Fibroblast of lung (primary cell): ENCODE results near the gene UGT1A10. TPM values are rescaled to one million over a fixed set of nuclear protein-coding genes. Genes with fewer than 3 reads are reported as not detected.

Source experiments
- DNase-seq, 2 donors: peaks; one replicate each; pipeline versions ENCODE4 v3.0.0 to v3.0.0-alpha.2; 2010; ENCODE audit warnings: low read depth in 2 of 2
- H2AFZ ChIP-seq: 2 replicates; pipeline ENCODE4 v1.5.1; 2012; ENCODE audit warnings: low read length, control low read depth, inconsistent platforms
- H3K27ac ChIP-seq: 2 replicates; pipeline ENCODE4 v1.5.1; 2011; ENCODE audit warnings: low read length, control low read depth; ENCODE audit not compliant: insufficient read depth
- H3K27me3 ChIP-seq: 2 replicates; pipeline ENCODE4 v1.5.1; 2011; ENCODE audit warnings: mild to moderate bottlenecking, low read length; ENCODE audit not compliant: control insufficient read depth, insufficient read depth
- H3K36me3 ChIP-seq: 2 replicates; pipeline ENCODE4 v1.5.1; 2011; ENCODE audit warnings: low read length; ENCODE audit not compliant: control insufficient read depth, insufficient read depth
- H3K4me1 ChIP-seq: 2 replicates; pipeline ENCODE4 v1.5.1; 2011; ENCODE audit warnings: low read length; ENCODE audit not compliant: control insufficient read depth, insufficient read depth; ENCODE audit errors: extremely low read depth
- H3K4me2 ChIP-seq: 2 replicates; pipeline ENCODE4 v1.5.1; 2011; ENCODE audit warnings: low read length, control low read depth; ENCODE audit not compliant: insufficient read depth; ENCODE audit errors: extremely low read depth
- H3K4me3 ChIP-seq, 4 experiments: fragments of 200-600 bp in 1 of 4; sonication (generic) in 1 of 4; replicated peaks in 1 of 4; 2 replicates each; pipeline ENCODE4 v1.5.1; 2011 to 2016; ENCODE audit warnings: low read length in 4 of 4, low read depth in 3 of 4, mild to moderate bottlenecking in 3 of 4, control low read depth in 2 of 4, inconsistent platforms in 1 of 4, mixed read lengths in 1 of 4; ENCODE audit not compliant: insufficient read depth in 1 of 4; ENCODE audit errors: control extremely low read depth in 1 of 4
- H3K79me2 ChIP-seq: 2 replicates; pipeline ENCODE4 v1.5.1; 2012; ENCODE audit warnings: mild to moderate bottlenecking, low read length, inconsistent platforms; ENCODE audit not compliant: control insufficient read depth, insufficient read depth
- H3K9ac ChIP-seq: 2 replicates; pipeline ENCODE4 v1.5.1; 2011; ENCODE audit warnings: mild to moderate bottlenecking, low read length, control low read depth; ENCODE audit not compliant: insufficient read depth
- H3K9me3 ChIP-seq: 2 replicates; pipeline ENCODE4 v1.5.1; 2012; ENCODE audit warnings: low read depth, low read length; ENCODE audit not compliant: control insufficient read depth, insufficient read depth
- H4K20me1 ChIP-seq: 2 replicates; pipeline ENCODE4 v1.5.1; 2011; ENCODE audit warnings: low read length; ENCODE audit not compliant: control insufficient read depth, insufficient read depth; ENCODE audit errors: extremely low read depth
- CTCF ChIP-seq, 2 donors: IDR thresholded peaks in 1 of 2; conservative IDR thresholded peaks in 1 of 2; 1 replicate in 1 of 2; 2 replicates in 1 of 2; pipeline ENCODE4 v1.5.1; 2011 to 2012; ENCODE audit warnings: low read length in 2 of 2, control low read depth in 1 of 2, inconsistent platforms in 1 of 2, low read depth in 1 of 2, mild to moderate bottlenecking in 1 of 2
- EZH2 ChIP-seq: IDR thresholded peaks from 2 replicates; pipeline ENCODE4 v1.5.1; 2012; ENCODE audit warnings: low read length, control low read depth, mild to moderate bottlenecking; ENCODE audit errors: missing control alignments
- polyA plus RNA-seq, 2 donors: library from polyadenylated mRNA; depleted of rRNA in 1 of 2; stranded (reverse) in 1 of 2; unstranded in 1 of 2; fragments of >200 nt; gene quantifications; 2 replicates each; pipeline ENCODE4 v1.2.1, GENCODE V29; 2011 to 2012; ENCODE audit warnings: missing spikeins in 1 of 2
- total RNA-seq: library from RNA; depleted of rRNA; stranded (reverse); fragments of >200 nt; gene quantifications from 2 replicates; pipeline ENCODE4 v1.2.1, GENCODE V29; 2014

Gene UGT1A10
- total and polyA plus RNA-seq, 2 donors (not counting 1 experiment from before 2014, with no cell fraction given), result not detected

DNA sequence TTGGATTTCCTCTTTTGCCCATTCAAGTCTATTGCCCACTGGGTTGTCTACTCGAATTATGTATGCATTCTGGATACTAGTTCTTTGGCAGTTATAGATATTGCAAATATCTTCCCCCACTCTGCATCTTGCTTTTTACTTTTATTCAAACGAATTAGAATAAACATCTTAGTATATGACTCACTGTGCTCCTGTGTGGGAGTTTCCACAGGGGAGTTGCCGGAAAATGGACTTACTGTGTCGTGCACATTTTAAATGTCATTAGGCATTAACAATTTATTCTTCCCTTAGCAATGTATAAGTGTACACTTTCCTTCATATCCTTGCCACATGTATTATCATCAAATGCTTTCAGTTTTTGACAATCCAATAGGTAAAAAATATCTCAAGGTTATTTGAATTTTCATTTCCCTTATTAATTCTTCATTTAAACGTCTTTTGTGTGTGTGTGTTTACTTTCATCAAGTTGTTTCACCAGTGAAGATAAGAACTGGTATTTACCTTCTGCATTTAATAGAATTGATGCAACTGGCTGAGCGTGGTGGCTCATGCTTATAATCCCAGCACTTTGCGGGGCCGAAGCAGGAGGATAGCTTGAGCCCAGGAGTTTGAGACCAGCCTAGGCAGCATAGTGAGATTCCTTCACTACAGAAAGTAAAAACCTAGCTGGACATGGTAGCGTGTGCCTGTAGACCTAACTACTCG is 71.8 kb downstream of the UGT1A10 start:
- DNase-seq, result peak in 1 of 2 donors; percentile 67
- Histone ChIP-seq H2AFZ (no peak overlapping the region), H4K20me1 (no peaks in the 10 kb centered on the region), H3K27me3 (no peaks in the 10 kb centered on the region), H3K27ac (no peak overlapping the region), H3K9me3 (no peaks in the 10 kb centered on the region), H3K4me3 (no peak overlapping the region), H3K79me2 (no peaks in the 10 kb centered on the region), H3K4me1 (no peaks in the 10 kb centered on the region), H3K36me3 (no peaks in the 10 kb centered on the region), H3K4me2 (no peak overlapping the region), H3K9ac (no peak overlapping the region)
- no peak for TF ChIP-seq CTCF (conservative IDR thresholded peaks at IDR 0.05 in 1 of 2, IDR thresholded peaks at IDR 0.05 in 1 of 2; ENCODE audit: low read depth in 1 of 2, low read length in 2 of 2)
- no peak for TF ChIP-seq EZH2

DNA sequence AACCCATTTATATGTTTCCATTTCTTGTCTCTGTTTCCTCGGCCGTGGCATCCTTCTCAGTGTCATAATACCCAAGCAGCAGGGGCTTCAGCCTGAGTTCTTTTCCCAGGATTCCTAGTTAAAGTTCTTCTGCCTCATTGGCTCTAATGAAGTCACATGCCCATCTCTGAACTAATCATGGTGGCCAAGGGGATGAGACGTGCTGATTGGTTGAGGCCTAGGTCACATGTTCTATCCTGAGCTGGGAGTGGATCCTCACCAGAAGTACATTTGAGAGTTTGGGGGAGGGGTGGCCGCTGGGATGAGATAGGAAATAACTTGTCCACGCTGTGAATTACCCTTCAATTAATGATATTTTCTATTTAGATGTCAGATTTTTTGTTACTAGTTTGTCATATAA is 72.7 kb downstream of the UGT1A10 start:
- peaks cover under 1% of the 10 kb centered on the region for H3K27me3 ChIP-seq
- no peaks in the 10 kb centered on the region for H3K36me3 ChIP-seq
- no peaks in the 10 kb centered on the region for H3K4me1 ChIP-seq
- no peak overlapping the region for H2AFZ ChIP-seq
- no peaks in the 10 kb centered on the region for H4K20me1 ChIP-seq
- H3K4me3 ChIP-seq, result no peak overlapping the region
- no peak overlapping the region for H3K4me2 ChIP-seq
- H3K9me3 ChIP-seq, result no peaks in the 10 kb centered on the region
- H3K27ac ChIP-seq, result no peak overlapping the region
- no peak for TF ChIP-seq CTCF (conservative IDR thresholded peaks at IDR 0.05 in 1 of 2, IDR thresholded peaks at IDR 0.05 in 1 of 2; ENCODE audit: low read depth in 1 of 2, low read length in 2 of 2)
- TF ChIP-seq EZH2, result no peak
- DNase-seq, result no peak
- H3K9ac ChIP-seq, result no peak overlapping the region
- no peaks in the 10 kb centered on the region for H3K79me2 ChIP-seq

DNA sequence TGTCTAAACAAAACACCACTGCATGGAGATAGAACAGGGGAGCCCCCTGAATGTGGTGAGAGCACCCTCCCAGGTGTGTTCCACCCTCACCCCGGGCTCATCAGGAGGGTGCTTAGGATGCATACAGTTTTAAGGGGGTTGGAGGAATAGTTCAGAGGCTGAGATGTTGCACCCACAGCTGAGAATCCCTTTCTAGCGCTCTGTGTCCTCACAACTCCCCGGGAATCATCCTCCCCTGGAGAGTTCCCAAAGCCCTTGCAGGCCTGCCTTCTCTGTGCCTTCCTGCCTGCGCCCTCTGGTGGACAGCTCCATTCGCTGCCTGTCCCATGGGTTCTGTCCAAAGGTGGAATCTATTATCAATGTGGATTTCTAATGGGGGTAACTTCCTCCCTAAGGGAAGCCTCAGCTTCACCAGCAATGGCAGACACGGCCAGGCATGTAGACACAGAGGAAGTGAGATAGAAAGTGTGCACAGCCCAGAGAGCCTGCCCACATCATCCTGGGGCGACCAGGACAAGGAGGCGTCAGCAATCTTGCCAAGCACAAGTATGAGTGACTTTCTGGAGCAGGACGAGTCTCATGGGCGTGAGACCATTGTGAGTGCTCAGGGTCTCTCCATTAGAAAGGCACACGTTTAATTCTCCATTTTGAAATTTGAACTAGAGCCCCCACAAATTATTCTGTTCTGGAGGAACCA is 75.2 kb downstream of the UGT1A10 start:
- Histone ChIP-seq H3K9ac (no peak overlapping the region), H3K9me3 (no peaks in the 10 kb centered on the region), H4K20me1 (no peaks in the 10 kb centered on the region), H3K27me3 (peaks cover 4% of the 10 kb centered on the region), H3K4me1 (no peaks in the 10 kb centered on the region), H3K36me3 (no peaks in the 10 kb centered on the region), H3K4me3 (no peak overlapping the region), H3K4me2 (no peak overlapping the region), H2AFZ (no peak overlapping the region), H3K79me2 (no peaks in the 10 kb centered on the region), H3K27ac (no peak overlapping the region)
- TF ChIP-seq CTCF (conservative IDR thresholded peaks at IDR 0.05 in 1 of 2, IDR thresholded peaks at IDR 0.05 in 1 of 2; ENCODE audit: low read depth in 1 of 2, low read length in 2 of 2) (peak; percentile 88 to 94), EZH2 (no peak)
- peak; percentile 64 to 67 for DNase-seq
